Skeletal muscle tissue (tissue), 4 donors: ENCODE results near the gene ELMO1. TPM values are rescaled to one million over a fixed set of nuclear protein-coding genes. Genes with fewer than 3 reads are reported as not detected.

Experiments
- H3K27ac ChIP-seq: one replicate; pipeline ENCODE4 v1.7.0; 2013; ENCODE audit warnings: mild to moderate bottlenecking, low read depth, low read length, inconsistent platforms
- H3K27me3 ChIP-seq, 3 donors: one replicate each; pipeline ENCODE4 v1.7.0; 2013; ENCODE audit warnings: low read length in 3 of 3; ENCODE audit not compliant: control insufficient read depth in 3 of 3, insufficient read depth in 3 of 3
- H3K36me3 ChIP-seq, 3 donors: one replicate each; pipeline ENCODE4 v1.7.0; 2013; ENCODE audit warnings: low read length in 3 of 3; ENCODE audit not compliant: control insufficient read depth in 3 of 3, insufficient read depth in 3 of 3
- H3K4me1 ChIP-seq, 3 donors: one replicate each; pipeline ENCODE4 v1.7.0; 2013; ENCODE audit warnings: low read length in 3 of 3, mild to moderate bottlenecking in 3 of 3; ENCODE audit not compliant: control insufficient read depth in 3 of 3, insufficient read depth in 3 of 3
- H3K4me3 ChIP-seq, 3 donors: one replicate each; pipeline ENCODE4 v1.7.0; 2013; ENCODE audit warnings: low read length in 3 of 3
- H3K9ac ChIP-seq, 3 donors: one replicate each; pipeline ENCODE4 v1.7.0; 2013; ENCODE audit warnings: low read length in 3 of 3, mild to moderate bottlenecking in 3 of 3, moderate library complexity in 2 of 3, low read depth in 1 of 3
- H3K9me3 ChIP-seq, 3 donors: one replicate each; pipeline ENCODE4 v1.7.0; 2013; ENCODE audit warnings: low read length in 3 of 3; ENCODE audit not compliant: control insufficient read depth in 3 of 3
- total RNA-seq: library from RNA; depleted of rRNA; stranded (reverse); fragments of >200 nt; gene quantifications from one replicate; pipeline ENCODE4 v1.2.3, GENCODE V29; 2014
- donor health status: Osteomylitis.

The ELMO1 gene
- total RNA-seq, 1 donor from 2014 or later, result 52.7 TPM

GRCh38 chr7:36944838-36945237, 503.8 kb downstream of the ELMO1 start:
- Histone ChIP-seq H3K4me1 (peaks cover 7 to 12% (median 11%) of the 10 kb centered on the region in 3 donors), H3K36me3 (no peaks in the 10 kb centered on the region), H3K27ac (no peak overlapping the region), H3K27me3 (no peaks in the 10 kb centered on the region), H3K9me3 (peaks cover 3 to 6% (median 5%) of the 10 kb centered on the region in 3 donors), H3K4me3 (no peak overlapping the region), H3K9ac (no peak overlapping the region)

DNA sequence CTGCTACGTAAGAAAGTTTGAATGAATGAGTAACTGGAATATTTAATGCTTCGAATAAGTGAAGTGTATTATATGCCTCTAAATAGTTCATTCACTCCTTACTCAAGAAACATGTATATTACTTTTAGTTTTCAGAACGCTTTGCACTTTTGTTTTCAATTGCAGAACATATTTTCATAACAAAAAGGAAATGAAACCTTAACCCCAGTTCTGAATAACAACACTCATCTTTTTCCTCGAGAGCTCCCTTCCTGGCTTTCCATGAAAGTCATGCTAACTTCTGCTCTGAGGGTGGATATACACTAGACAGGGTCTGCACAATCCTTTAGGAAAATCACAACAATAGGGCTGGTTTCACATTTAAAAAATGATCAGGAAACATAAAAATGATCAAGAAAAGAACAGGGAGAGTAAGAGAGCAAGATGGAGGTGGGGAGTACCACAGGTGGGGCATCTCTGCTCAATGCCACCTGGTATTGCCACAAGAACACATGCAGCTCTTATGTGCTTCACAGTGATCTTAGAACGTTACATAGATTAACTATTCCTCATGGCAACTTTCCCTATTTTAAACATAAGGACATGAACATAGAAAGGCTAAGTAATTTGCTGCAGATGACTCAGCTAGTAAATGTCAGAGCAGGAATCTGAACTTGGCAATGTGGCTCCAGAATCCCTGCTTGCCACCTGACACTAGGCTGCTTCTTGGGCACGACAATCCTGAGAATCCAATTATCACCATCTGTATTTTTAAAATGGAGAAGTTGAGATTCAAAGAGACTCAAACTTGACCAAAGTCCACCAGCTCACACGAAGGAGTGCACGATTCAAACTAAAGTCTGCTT, 504.9 kb downstream of the ELMO1 start:
- H3K9me3 ChIP-seq, result peaks cover 3 to 11% (median 7%) of the 10 kb centered on the region in 3 donors
- no peaks in the 10 kb centered on the region for H3K36me3 ChIP-seq
- H3K27ac ChIP-seq, result no peak overlapping the region
- H3K4me3 ChIP-seq, result no peak overlapping the region
- no peak overlapping the region for H3K9ac ChIP-seq
- peaks cover 7 to 12% (median 11%) of the 10 kb centered on the region in 3 donors for H3K4me1 ChIP-seq
- no peaks in the 10 kb centered on the region for H3K27me3 ChIP-seq

GRCh38 chr7:36942955-36943354, 505.7 kb downstream of the ELMO1 start:
- H3K4me1 ChIP-seq, result peaks cover 7 to 12% (median 11%) of the 10 kb centered on the region in 3 donors
- H3K27ac ChIP-seq, result no peak overlapping the region
- H3K9me3 ChIP-seq, result peaks cover 8 to 15% (median 10%) of the 10 kb centered on the region in 3 donors
- no peaks in the 10 kb centered on the region for H3K36me3 ChIP-seq
- H3K27me3 ChIP-seq, result no peaks in the 10 kb centered on the region
- H3K9ac ChIP-seq, result no peak overlapping the region
- H3K4me3 ChIP-seq, result no peak overlapping the region

DNA sequence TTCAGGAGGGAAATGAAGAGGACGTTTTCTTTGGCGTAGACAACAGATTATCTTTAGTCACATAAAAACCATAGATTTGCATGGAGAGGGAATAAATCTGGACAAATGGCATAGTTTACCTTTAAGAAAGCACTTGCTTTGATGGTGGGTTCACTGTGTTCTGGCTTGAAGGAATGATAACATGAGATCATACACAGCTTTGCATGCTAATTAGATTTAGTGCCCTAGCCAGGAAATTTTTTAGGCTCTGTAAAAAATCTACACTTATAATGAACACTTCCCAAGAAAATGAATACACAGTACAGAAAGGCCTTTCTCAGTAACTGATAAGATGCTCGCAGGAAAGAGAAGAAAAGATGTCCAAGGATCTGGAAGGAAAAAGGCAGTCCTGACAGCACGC, 506.1 kb downstream of the ELMO1 start:
- Histone ChIP-seq H3K27ac (no peak overlapping the region), H3K4me3 (no peak overlapping the region), H3K4me1 (peaks cover 7 to 12% (median 11%) of the 10 kb centered on the region in 3 donors), H3K27me3 (no peaks in the 10 kb centered on the region), H3K9ac (no peak overlapping the region), H3K36me3 (no peaks in the 10 kb centered on the region), H3K9me3 (peaks cover 11 to 20% (median 14%) of the 10 kb centered on the region in 3 donors)

GRCh38 chr7:36942025-36942424, 506.6 kb downstream of the ELMO1 start:
- Histone ChIP-seq H3K27ac (no peak overlapping the region), H3K27me3 (no peaks in the 10 kb centered on the region), H3K9ac (no peak overlapping the region), H3K4me1 (peaks cover 7 to 12% (median 11%) of the 10 kb centered on the region in 3 donors), H3K4me3 (no peak overlapping the region), H3K9me3 (peaks cover 14 to 24% (median 18%) of the 10 kb centered on the region in 3 donors), H3K36me3 (no peaks in the 10 kb centered on the region)

DNA sequence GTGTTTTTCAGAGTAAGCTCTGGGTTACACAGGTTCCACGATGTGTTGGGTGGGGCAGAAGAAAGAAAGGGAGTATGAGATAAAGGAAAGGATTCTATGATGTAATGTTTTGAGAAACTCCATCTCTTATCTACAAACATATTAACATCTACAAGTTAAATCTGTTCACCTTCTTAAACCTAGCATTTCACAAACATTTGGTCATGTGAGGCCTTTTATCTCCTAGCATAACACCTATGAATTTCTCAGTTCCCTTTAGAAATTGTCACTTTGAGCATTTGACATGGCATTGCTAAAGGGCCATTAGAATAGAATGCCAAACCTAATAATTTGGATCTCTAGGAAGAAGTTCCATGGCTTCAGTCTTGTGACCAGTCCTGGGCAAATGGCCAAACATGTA, 507.3 kb downstream of the ELMO1 start:
- Histone ChIP-seq H3K27me3 (no peaks in the 10 kb centered on the region), H3K9me3 (peaks cover 14 to 25% (median 22%) of the 10 kb centered on the region in 3 donors)

GRCh38 chr7:36939816-36940215, 508.8 kb downstream of the ELMO1 start:
- no peaks in the 10 kb centered on the region for H3K36me3 ChIP-seq
- no peak overlapping the region for H3K4me3 ChIP-seq
- H3K4me1 ChIP-seq, result no peaks in the 10 kb centered on the region
- no peak overlapping the region for H3K9ac ChIP-seq
- H3K9me3 ChIP-seq, result peaks cover 20 to 30% (median 22%) of the 10 kb centered on the region in 3 donors
- H3K27me3 ChIP-seq, result no peaks in the 10 kb centered on the region
- H3K27ac ChIP-seq, result no peak overlapping the region

More for the DNA sequence above, 507.3 kb downstream of the ELMO1 start:
- no peak overlapping the region for H3K9ac ChIP-seq
- H3K36me3 ChIP-seq, result no peaks in the 10 kb centered on the region
- H3K4me1 ChIP-seq, result peaks cover 7 to 11% (median 10%) of the 10 kb centered on the region in 3 donors
- no peak overlapping the region for H3K4me3 ChIP-seq
- H3K27ac ChIP-seq, result no peak overlapping the region

- Histone ChIP-seq H3K27ac (no peak overlapping the region), H3K27me3 (no peaks in the 10 kb centered on the region), H3K4me3 (no peak overlapping the region), H3K9me3 (peaks cover 22 to 29% (median 25%) of the 10 kb centered on the region in 3 donors), H3K9ac (no peak overlapping the region), H3K4me1 (no peaks in the 10 kb centered on the region), H3K36me3 (no peaks in the 10 kb centered on the region)
Observed at GRCh38 chr7:36937754-36938563, 510.7 kb downstream of the ELMO1 start.

GRCh38 chr7:36931892-36932291, 516.8 kb downstream of the ELMO1 start:
- no peaks in the 10 kb centered on the region for H3K4me1 ChIP-seq
- no peak overlapping the region for H3K9ac ChIP-seq
- H3K9me3 ChIP-seq, result peaks cover 3 to 12% (median 8%) of the 10 kb centered on the region in 3 donors
- H3K4me3 ChIP-seq, result no peak overlapping the region
- H3K27ac ChIP-seq, result no peak overlapping the region
- no peaks in the 10 kb centered on the region for H3K27me3 ChIP-seq
- no peaks in the 10 kb centered on the region for H3K36me3 ChIP-seq

DNA sequence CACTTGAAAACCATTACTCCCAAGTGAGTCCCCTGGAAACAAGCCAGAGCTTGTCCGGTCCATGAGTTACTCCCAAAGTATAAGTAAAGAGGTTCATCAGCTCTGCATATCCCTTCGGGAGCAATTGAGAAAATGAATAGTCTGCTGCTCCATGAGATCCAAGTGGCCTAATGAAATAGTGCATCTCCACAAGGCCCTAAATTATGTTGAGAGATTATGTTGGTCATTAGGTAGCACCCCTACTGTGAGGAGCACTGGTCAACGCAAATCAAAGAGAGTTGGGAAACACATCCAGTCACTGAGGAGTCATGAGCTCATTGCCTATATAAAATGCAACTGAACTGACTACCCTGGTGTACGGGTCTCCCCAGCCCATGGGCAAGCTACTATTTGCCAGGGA, 518.9 kb downstream of the ELMO1 start:
- Histone ChIP-seq H3K27me3 (no peaks in the 10 kb centered on the region), H3K4me3 (no peak overlapping the region), H3K9me3 (peaks cover 0 to 6% (median 2%) of the 10 kb centered on the region in 3 donors), H3K36me3 (no peaks in the 10 kb centered on the region), H3K9ac (no peak overlapping the region), H3K4me1 (no peaks in the 10 kb centered on the region), H3K27ac (no peak overlapping the region)
